D721Med (cell line): ENCODE results near the gene CTNNA2.
A peak's percentile ranks its signal among the peaks of the same experiment; 100 is the strongest.

Experiments used
- DNase-seq: peaks from one replicate; pipeline ENCODE4 v3.0.0; 2011; ENCODE audit warnings: low spot score; ENCODE audit not compliant: insufficient read length
- FAIRE-seq: peaks from 2 replicates; lab custom pipeline; 2011; peaks lifted over from hg19 to GRCh38; lab: Jason Lieb, UNC
- CTCF ChIP-seq: IDR thresholded peaks from 2 replicates; pipeline ENCODE4 v1.5.1; 2012; ENCODE audit warnings: mild to moderate bottlenecking, control low read depth; ENCODE audit not compliant: insufficient read depth; ENCODE audit errors: missing control alignments

CTNNA2 gene

GRCh38 chr2:80496346-80496745 lies 983.5 kb downstream of the CTNNA2 start:
- DNase-seq (no peak), FAIRE-seq (no peak)
- no peak for TF ChIP-seq CTCF

- no peak for FAIRE-seq
- no peak for TF ChIP-seq CTCF
- no peak for DNase-seq
Measured at GRCh38 chr2:80496775-80497174, 983.9 kb downstream of the CTNNA2 start.

- FAIRE-seq (peak; percentile 55), DNase-seq (no peak)
- TF ChIP-seq CTCF, result peak; percentile 83
Measured at GRCh38 chr2:80499095-80499494, 986.2 kb downstream of the CTNNA2 start.

GRCh38 chr2:80501874-80502624 lies 989.2 kb downstream of the CTNNA2 start:
- FAIRE-seq (no peak), DNase-seq (no peak)
- TF ChIP-seq CTCF, result no peak

GRCh38 chr2:80506563-80506962 lies 993.7 kb downstream of the CTNNA2 start:
- no peak for TF ChIP-seq CTCF
- FAIRE-seq (no peak), DNase-seq (no peak)

- DNase-seq (no peak), FAIRE-seq (no peak)
- no peak for TF ChIP-seq CTCF
Measured at GRCh38 chr2:80510716-80511115, 997.9 kb downstream of the CTNNA2 start.

- FAIRE-seq (no peak), DNase-seq (no peak)
Measured at GRCh38 chr2:80515964-80516363, 1003.1 kb downstream of the CTNNA2 start.

More at GRCh38 chr2:80515964-80516363, 1003.1 kb downstream of the CTNNA2 start:
- no peak for TF ChIP-seq CTCF
